ENCODE data around the gene ROBO2. TPM values are rescaled to one million over a fixed set of nuclear protein-coding genes. Genes with fewer than 3 reads are reported as not detected.

The ROBO2 gene
- total RNA-seq, 4 donors from 2014 or later = 0.30 to 4.3 (median 2.0) TPM

DNA sequence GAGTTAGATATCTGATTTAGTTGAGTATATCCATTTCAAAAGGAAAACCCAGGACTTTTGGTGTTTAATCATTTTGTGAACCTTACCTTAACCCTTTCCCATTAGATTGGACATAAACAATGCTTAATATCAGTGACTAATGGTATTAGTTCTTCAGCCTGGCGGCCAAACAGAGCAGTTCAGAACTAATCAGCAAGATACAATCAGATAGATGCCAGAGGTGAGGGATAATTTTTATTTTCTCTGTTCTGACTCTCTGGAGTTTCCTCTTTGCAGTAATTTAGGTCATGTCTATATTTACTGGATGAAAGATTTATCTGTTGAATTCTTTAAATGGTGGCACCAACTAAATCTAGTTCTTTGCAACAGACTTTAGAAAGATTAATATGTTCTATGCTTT is 337.8 kb downstream of the ROBO2 start:
- DNase-seq (ENCODE audit: low spot score in 2 of 2) = no peak
- intact Hi-C loops (cut with DNase I; ENCODE audit: low total_unique reads) = no loop called here
- 85 to 86% methylated on average over 1 of the region's 1 CpG for WGBS, 2 donors
- TF ChIP-seq, protein P1, sequence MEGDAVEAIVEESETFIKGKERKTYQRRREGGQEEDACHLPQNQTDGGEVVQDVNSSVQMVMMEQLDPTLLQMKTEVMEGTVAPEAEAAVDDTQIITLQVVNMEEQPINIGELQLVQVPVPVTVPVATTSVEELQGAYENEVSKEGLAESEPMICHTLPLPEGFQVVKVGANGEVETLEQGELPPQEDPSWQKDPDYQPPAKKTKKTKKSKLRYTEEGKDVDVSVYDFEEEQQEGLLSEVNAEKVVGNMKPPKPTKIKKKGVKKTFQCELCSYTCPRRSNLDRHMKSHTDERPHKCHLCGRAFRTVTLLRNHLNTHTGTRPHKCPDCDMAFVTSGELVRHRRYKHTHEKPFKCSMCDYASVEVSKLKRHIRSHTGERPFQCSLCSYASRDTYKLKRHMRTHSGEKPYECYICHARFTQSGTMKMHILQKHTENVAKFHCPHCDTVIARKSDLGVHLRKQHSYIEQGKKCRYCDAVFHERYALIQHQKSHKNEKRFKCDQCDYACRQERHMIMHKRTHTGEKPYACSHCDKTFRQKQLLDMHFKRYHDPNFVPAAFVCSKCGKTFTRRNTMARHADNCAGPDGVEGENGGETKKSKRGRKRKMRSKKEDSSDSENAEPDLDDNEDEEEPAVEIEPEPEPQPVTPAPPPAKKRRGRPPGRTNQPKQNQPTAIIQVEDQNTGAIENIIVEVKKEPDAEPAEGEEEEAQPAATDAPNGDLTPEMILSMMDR (IDR thresholded peaks at IDR 0.05) = no peak
- no peak for TF ChIP-seq POLR2A (IDR thresholded peaks at IDR 0.05)
- H3K4me3 ChIP-seq (ENCODE audit: low read depth, poor library complexity, severe bottlenecking) = no peak overlapping the region

DNA sequence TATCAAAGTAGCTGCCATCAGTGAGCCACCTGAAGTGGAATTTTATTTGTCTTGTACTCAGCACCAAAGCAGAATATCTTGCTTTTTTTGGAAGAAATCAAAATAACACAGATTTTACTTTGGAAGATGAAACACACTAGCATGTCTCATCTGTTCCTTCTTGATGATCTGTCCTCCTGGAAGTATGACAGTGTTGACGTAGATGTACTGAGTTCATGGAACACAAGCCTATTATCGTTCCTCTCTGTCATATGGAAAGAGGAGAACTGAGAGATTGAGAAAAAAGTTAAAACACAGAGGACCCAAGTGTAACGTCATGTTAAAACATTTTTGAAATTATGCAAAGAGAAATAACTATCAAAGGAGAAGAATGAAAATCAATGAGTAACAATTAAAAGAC is 340.2 kb downstream of the ROBO2 start:
- WGBS, 2 donors = 66 to 76% methylated on average over 3 of the region's 3 CpGs
- TF ChIP-seq, protein P1 (IDR thresholded peaks at IDR 0.05) = no peak
- TF ChIP-seq POLR2A (IDR thresholded peaks at IDR 0.05) = no peak
- H3K4me3 ChIP-seq (ENCODE audit: low read depth, poor library complexity, severe bottlenecking) = no peak overlapping the region
- DNase-seq (ENCODE audit: low spot score in 2 of 2) = no peak
- intact Hi-C loops (cut with DNase I; ENCODE audit: low total_unique reads) = no loop called here

DNA sequence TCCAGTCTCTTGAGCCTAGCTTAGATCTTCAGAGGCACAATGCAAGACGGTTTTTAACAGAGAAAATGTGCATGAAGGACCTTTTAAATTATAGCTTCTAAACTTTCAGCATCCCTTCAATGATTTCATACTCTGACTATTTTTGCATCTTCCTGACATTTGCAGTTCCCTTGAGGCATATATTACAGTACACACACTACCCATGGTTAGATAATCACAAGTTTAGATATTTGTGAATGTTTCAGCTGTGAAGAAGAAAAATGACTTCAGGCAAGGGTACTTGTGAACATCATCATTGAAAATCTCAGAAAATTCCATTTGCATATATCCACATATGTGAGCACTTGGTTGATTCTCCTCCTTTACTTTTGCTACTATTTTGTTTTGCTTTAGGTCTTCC is 341.5 kb downstream of the ROBO2 start:
- H3K4me3 ChIP-seq (ENCODE audit: low read depth, poor library complexity, severe bottlenecking) = no peak overlapping the region
- TF ChIP-seq POLR2A (IDR thresholded peaks at IDR 0.05) = no peak
- TF ChIP-seq, protein P1 (IDR thresholded peaks at IDR 0.05) = no peak
- intact Hi-C loops (cut with DNase I; ENCODE audit: low total_unique reads) = no loop called here
- 0 to 21% methylated on average over 1 of the region's 1 CpG for WGBS, 2 donors
- DNase-seq (ENCODE audit: low spot score in 2 of 2) = no peak

DNA sequence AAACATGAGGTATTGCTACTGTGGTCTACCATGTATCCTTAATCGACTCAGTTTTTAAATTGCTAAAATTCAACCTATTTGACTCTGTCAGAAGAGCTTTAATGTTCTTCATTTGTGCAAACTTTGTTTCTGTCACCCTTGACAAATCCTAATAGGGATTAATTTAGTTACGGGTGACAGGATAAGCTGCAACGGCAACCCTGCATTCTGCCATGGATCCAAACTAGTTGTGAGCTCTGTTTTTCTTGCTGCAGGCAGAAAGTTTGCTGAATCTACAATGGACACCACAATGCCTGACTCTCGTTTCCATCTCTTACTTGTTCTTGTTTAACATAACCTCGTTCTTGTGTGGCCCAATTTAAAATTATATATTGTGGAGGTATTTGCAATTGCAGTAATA is 352.3 kb downstream of the ROBO2 start:
- intact Hi-C loops (cut with DNase I; ENCODE audit: low total_unique reads) = no loop called here
- TF ChIP-seq, protein P1 (IDR thresholded peaks at IDR 0.05) = no peak
- TF ChIP-seq POLR2A (IDR thresholded peaks at IDR 0.05) = no peak
- DNase-seq (ENCODE audit: low spot score in 2 of 2) = no peak
- 67 to 72% methylated on average over 5 of the region's 5 CpGs for WGBS, 2 donors
- no peak overlapping the region for H3K4me3 ChIP-seq (ENCODE audit: low read depth, poor library complexity, severe bottlenecking)

DNA sequence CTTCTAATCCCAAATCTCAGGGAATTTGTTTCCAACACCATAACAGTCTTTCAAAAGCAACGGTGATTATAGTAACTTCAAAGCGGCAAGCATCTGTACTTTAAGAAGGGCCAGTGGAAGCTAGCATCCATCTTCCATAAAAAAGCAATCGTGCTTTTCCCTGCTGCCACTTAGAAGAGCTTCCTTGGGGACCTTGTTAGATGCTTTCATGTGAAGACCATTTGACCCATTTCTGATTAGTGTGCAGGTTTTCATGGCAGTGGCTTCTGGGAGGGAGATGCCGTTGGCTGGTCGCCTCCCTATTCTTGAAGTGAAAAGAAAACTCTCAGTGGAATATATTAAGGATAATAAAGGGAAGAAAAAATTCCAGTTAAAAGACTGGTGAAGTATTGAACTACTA is 354.1 kb downstream of the ROBO2 start:
- intact Hi-C loops (cut with DNase I; ENCODE audit: low total_unique reads) = no loop called here
- 82 to 90% methylated on average over 5 of the region's 5 CpGs for WGBS, 2 donors
- TF ChIP-seq POLR2A (IDR thresholded peaks at IDR 0.05) = no peak
- H3K4me3 ChIP-seq (ENCODE audit: low read depth, poor library complexity, severe bottlenecking) = no peak overlapping the region
- no peak for DNase-seq (ENCODE audit: low spot score in 2 of 2)

DNA sequence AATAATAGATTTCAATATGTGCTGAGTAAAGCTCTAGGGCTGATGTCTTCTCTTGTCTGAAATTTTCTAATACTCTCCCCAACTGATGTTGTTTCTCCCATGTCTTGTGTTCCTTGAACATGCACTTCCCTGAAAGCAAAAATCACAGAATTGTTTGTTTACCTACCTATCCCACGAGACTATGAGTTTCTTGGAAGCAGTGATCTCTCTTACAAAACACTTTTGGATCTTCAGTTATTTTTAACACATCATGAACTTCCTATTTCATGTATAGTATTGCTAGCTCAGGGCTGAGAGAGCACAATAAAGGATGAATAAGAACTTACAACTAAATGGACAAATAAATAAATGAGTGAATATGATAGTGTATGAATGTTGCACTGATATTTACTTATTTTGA is 365.0 kb downstream of the ROBO2 start:
- no peak overlapping the region for H3K4me3 ChIP-seq (ENCODE audit: low read depth, poor library complexity, severe bottlenecking)
- TF ChIP-seq, protein P1 (IDR thresholded peaks at IDR 0.05) = no peak
- no peak for TF ChIP-seq POLR2A (IDR thresholded peaks at IDR 0.05)
- DNase-seq (ENCODE audit: low spot score in 2 of 2) = no peak
- intact Hi-C loops (cut with DNase I; ENCODE audit: low total_unique reads) = no loop called here
- 33 to 41% methylated on average over 1 of the region's 1 CpG for WGBS, 2 donors

Measured in lower leg skin (tissue), 4 donors.